ENCODE results near the gene RNF19B. TPM values are rescaled to one million over a fixed set of nuclear protein-coding genes. Genes with fewer than 3 reads are reported as not detected.

Gene RNF19B
- total RNA-seq, 2 experiments from 2014 or later = 31.6 to 47.4 TPM

DNA sequence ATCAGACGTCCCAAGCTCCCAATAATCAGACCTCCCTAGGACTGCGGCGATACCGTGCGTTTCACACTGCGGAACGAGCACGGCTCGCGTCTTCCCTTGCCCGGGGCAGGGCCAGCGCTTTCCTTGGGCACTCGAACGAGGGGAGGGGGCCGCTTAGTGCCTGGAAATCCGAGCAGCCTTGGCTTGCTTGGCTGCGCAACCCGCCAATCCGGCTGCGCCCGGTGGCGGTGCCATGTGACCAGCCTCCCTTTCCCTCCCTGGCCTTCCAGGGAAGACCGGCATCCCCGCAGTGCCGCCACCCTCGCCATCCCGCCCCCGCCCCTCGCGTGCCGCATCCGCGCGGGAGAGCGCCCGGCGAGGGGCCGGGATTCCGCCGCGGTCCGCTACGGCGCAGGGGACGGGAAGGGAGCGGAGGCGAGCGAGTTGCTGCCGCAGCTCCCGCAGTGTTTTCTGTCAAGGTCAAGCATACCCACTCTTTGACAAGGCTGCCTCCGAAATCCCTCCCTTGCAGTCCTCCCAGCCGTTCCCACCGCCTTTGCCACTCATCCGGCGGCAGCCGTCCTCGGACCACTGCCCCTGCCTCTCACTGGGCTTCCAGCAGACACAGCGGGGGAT, 8.3 kb upstream of the RNF19B start:
- peaks cover 5% of the 10 kb centered on the region for H3K36me3 Mint-ChIP-seq
- CTCF ChIA-PET = interaction anchor here (1.2 kb wide), 1 partner anchor 8 kb away, joined by 3 read pairs; no protein-coding TSS in a partner anchor
- peaks cover 27% of the 10 kb centered on the region for H3K4me1 Mint-ChIP-seq
- DNase-seq (no peak), ATAC-seq (peak; percentile 45)
- peaks cover 22% of the 10 kb centered on the region for H3K27me3 Mint-ChIP-seq
- H3K9me3 Mint-ChIP-seq (ENCODE audit: low read depth) = no peaks in the 10 kb centered on the region
- H3K27ac Mint-ChIP-seq = no peak overlapping the region
- peak overlapping the region; percentile 55 for H3K4me3 Mint-ChIP-seq

- H3K4me1 Mint-ChIP-seq = peaks cover 33% of the 10 kb centered on the region
- ATAC-seq (no peak), DNase-seq (no peak)
- H3K9me3 Mint-ChIP-seq (ENCODE audit: low read depth) = no peaks in the 10 kb centered on the region
- no peak overlapping the region for H3K27ac Mint-ChIP-seq
- CTCF ChIA-PET = interaction anchor here (0.9 to 2.5 kb wide), 3 partner anchors 10 to 40 kb away, joined by 3 to 9 read pairs (median 3); no protein-coding TSS in a partner anchor
- no peak overlapping the region for H3K4me3 Mint-ChIP-seq
- H3K27me3 Mint-ChIP-seq = peaks cover 22% of the 10 kb centered on the region
- peaks cover 5% of the 10 kb centered on the region for H3K36me3 Mint-ChIP-seq
Observed at GRCh38 chr1:32971576-32971975, 7.0 kb upstream of the RNF19B start.

DNA sequence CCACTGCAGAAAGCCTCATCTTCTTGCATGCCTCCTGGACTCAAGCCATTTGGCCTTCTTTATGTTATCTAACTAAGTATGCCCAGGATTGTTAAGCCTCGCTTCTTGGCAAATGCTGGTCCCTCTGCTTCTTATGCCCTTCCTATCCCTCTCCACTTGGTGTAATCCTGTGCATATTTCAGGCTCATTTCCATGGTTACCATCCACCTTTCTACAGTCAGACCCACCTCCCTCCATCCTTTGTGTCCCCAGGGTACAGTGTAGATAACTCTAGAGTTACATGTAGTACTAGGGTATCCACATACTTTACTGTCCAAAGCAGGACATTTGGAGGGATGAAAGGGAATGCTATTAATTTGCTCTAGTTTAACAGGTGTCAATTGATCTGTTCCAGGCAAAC, 6.5 kb upstream of the RNF19B start:
- no peak overlapping the region for H3K27ac Mint-ChIP-seq
- no peaks in the 10 kb centered on the region for H3K9me3 Mint-ChIP-seq (ENCODE audit: low read depth)
- peaks cover 22% of the 10 kb centered on the region for H3K27me3 Mint-ChIP-seq
- CTCF ChIA-PET = interaction anchor here (1.2 to 2.5 kb wide), 4 partner anchors 10 to 85 kb away, joined by 3 to 9 read pairs (median 4); no protein-coding TSS in a partner anchor
- DNase-seq (no peak), ATAC-seq (no peak)
- peaks cover 5% of the 10 kb centered on the region for H3K36me3 Mint-ChIP-seq
- no peak overlapping the region for H3K4me3 Mint-ChIP-seq
- peaks cover 36% of the 10 kb centered on the region for H3K4me1 Mint-ChIP-seq

DNA sequence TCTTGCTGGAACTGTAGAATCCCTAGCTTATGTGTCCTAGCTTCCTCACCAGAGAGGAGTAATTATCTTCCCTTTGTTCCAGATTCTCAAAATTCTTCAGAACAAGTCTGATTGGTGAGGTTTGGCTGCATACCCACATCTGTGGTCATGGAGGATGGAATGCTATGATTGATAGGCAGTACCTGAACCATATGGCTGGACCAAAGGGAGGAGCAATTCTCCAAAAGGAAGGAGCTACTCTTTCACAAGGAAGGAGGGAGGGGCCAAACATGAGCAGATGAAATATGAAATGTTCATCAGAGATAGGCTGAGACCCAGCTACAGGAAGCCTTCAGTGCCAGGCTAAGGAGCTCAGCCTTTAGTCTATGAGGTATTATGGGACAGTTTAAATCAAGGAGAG, 5.0 kb upstream of the RNF19B start:
- ATAC-seq (no peak), DNase-seq (no peak)
- H3K4me1 Mint-ChIP-seq = peaks cover 40% of the 10 kb centered on the region
- H3K9me3 Mint-ChIP-seq (ENCODE audit: low read depth) = no peaks in the 10 kb centered on the region
- peaks cover 22% of the 10 kb centered on the region for H3K27me3 Mint-ChIP-seq
- H3K36me3 Mint-ChIP-seq = peaks cover 5% of the 10 kb centered on the region
- CTCF ChIA-PET = interaction anchor here (0.7 to 2.5 kb wide), 4 partner anchors 12 to 87 kb away, joined by 3 to 9 read pairs (median 4); no protein-coding TSS in a partner anchor
- H3K4me3 Mint-ChIP-seq = no peak overlapping the region
- no peak overlapping the region for H3K27ac Mint-ChIP-seq

GRCh38 chr1:32967888-32968568, 3.4 kb upstream of the RNF19B start:
- Mint-ChIP-seq H3K9me3 (ENCODE audit: low read depth) (no peaks in the 10 kb centered on the region), H3K36me3 (peaks cover 5% of the 10 kb centered on the region), H3K4me1 (peaks cover 43% of the 10 kb centered on the region), H3K27ac (no peak overlapping the region), H3K4me3 (no peak overlapping the region), H3K27me3 (peaks cover 20% of the 10 kb centered on the region)
- ATAC-seq (no peak), DNase-seq (no peak)
- CTCF ChIA-PET = interaction anchor here (1.8 kb wide), 1 partner anchor 20 kb away, joined by 4 read pairs; no protein-coding TSS in a partner anchor

GRCh38 chr1:32966900-32967299, 2.3 kb upstream of the RNF19B start:
- no peak for ATAC-seq
- DNase-seq = no peak
- no peak overlapping the region for H3K27ac Mint-ChIP-seq
- peaks cover 47% of the 10 kb centered on the region for H3K4me1 Mint-ChIP-seq
- CTCF ChIA-PET = interaction anchor here (0.6 to 1.8 kb wide), 3 partner anchors 21 to 119 kb away, joined by 3 to 4 read pairs (median 3); no protein-coding TSS in a partner anchor
- peaks cover 10% of the 10 kb centered on the region for H3K27me3 Mint-ChIP-seq
- H3K36me3 Mint-ChIP-seq = peaks cover 3% of the 10 kb centered on the region
- no peaks in the 10 kb centered on the region for H3K9me3 Mint-ChIP-seq (ENCODE audit: low read depth)
- no peak overlapping the region for H3K4me3 Mint-ChIP-seq

GRCh38 chr1:32965251-32965747, 690 bp upstream of the RNF19B start:
- H3K9me3 Mint-ChIP-seq (ENCODE audit: low read depth) = no peaks in the 10 kb centered on the region
- ATAC-seq (no peak), DNase-seq (no peak)
- H3K27ac Mint-ChIP-seq = peak overlapping the region; percentile 91
- peaks cover 54% of the 10 kb centered on the region for H3K4me1 Mint-ChIP-seq
- H3K36me3 Mint-ChIP-seq = peaks cover 4% of the 10 kb centered on the region
- CTCF ChIA-PET = interaction anchor here (0.7 to 1.6 kb wide), 9 partner anchors 9 to 137 kb away, joined by 3 to 4 read pairs (median 4); no protein-coding TSS in a partner anchor
- peak overlapping the region; percentile 71 for H3K4me3 Mint-ChIP-seq
- H3K27me3 Mint-ChIP-seq = no peaks in the 10 kb centered on the region

- CTCF ChIA-PET = interaction anchor here (0.8 to 1.4 kb wide), 8 partner anchors 8 to 135 kb away, joined by 3 to 5 read pairs (median 4); no protein-coding TSS in a partner anchor
- ATAC-seq = peak; percentile 37
- peak; percentile 78 for DNase-seq
- H3K4me3 Mint-ChIP-seq = peak overlapping the region; percentile 80
- H3K4me1 Mint-ChIP-seq = peaks cover 57% of the 10 kb centered on the region
- no peaks in the 10 kb centered on the region for H3K9me3 Mint-ChIP-seq (ENCODE audit: low read depth)
- H3K27ac Mint-ChIP-seq = peak overlapping the region; percentile 81
- H3K27me3 Mint-ChIP-seq = no peaks in the 10 kb centered on the region
- peaks cover 4% of the 10 kb centered on the region for H3K36me3 Mint-ChIP-seq
Observed at GRCh38 chr1:32963746-32964460, 706 bp downstream of the RNF19B start.

GRCh38 chr1:32962248-32962896, 2.2 kb downstream of the RNF19B start:
- Mint-ChIP-seq H3K9me3 (ENCODE audit: low read depth) (no peaks in the 10 kb centered on the region), H3K27ac (peak overlapping the region; percentile 71), H3K4me3 (peak overlapping the region; percentile 80), H3K4me1 (peaks cover 62% of the 10 kb centered on the region), H3K36me3 (peaks cover 9% of the 10 kb centered on the region), H3K27me3 (no peaks in the 10 kb centered on the region)
- CTCF ChIA-PET = interaction anchor here (0.9 to 2.3 kb wide), 4 partner anchors 12 to 92 kb away, joined by 3 to 7 read pairs (median 4); no protein-coding TSS in a partner anchor
- DNase-seq (no peak), ATAC-seq (peak; percentile 8)

DNA sequence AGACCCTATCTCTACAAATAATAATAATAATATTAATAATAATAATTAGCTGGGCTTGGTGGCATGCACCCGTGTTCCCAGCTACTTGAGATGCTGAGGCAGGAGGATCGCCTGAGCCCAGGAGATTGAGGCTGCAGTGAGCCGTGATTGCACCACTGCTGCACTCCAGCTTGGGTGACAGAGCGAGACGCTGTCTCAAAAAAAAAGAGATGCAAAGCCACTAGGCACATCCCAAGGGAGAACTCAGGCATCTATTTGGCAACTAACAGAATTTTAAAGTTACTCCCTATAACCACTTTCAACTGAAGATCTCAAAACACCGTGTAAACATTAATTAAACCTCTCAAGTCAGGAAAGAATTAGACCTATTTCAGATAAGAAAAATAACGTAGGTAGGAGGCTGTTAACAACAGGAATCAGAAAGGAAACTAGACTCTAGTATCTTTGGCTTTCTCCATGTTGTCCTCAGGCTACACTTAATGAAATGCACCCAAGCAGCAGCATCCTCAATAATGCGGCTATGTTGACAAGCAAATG, 3.7 kb downstream of the RNF19B start:
- Mint-ChIP-seq H3K36me3 (peaks cover 12% of the 10 kb centered on the region), H3K27ac (no peak overlapping the region), H3K9me3 (ENCODE audit: low read depth) (no peaks in the 10 kb centered on the region), H3K27me3 (no peaks in the 10 kb centered on the region), H3K4me1 (peaks cover 62% of the 10 kb centered on the region), H3K4me3 (no peak overlapping the region)
- no peak for ATAC-seq
- DNase-seq = no peak
- CTCF ChIA-PET = interaction anchor here (1.5 to 2.3 kb wide), 2 partner anchors 21 to 94 kb away, joined by 4 to 7 read pairs; no protein-coding TSS in a partner anchor

- CTCF ChIA-PET = interaction anchor here (2.3 kb wide), 1 partner anchor 20 kb away, joined by 7 read pairs; no protein-coding TSS in a partner anchor
- no peak for DNase-seq
- H3K27ac Mint-ChIP-seq = no peak overlapping the region
- H3K9me3 Mint-ChIP-seq (ENCODE audit: low read depth) = no peaks in the 10 kb centered on the region
- ATAC-seq = no peak
- no peak overlapping the region for H3K4me3 Mint-ChIP-seq
- peaks cover 15% of the 10 kb centered on the region for H3K36me3 Mint-ChIP-seq
- H3K4me1 Mint-ChIP-seq = peaks cover 63% of the 10 kb centered on the region
- no peaks in the 10 kb centered on the region for H3K27me3 Mint-ChIP-seq
Observed at GRCh38 chr1:32960342-32960741, 4.3 kb downstream of the RNF19B start.

DNA sequence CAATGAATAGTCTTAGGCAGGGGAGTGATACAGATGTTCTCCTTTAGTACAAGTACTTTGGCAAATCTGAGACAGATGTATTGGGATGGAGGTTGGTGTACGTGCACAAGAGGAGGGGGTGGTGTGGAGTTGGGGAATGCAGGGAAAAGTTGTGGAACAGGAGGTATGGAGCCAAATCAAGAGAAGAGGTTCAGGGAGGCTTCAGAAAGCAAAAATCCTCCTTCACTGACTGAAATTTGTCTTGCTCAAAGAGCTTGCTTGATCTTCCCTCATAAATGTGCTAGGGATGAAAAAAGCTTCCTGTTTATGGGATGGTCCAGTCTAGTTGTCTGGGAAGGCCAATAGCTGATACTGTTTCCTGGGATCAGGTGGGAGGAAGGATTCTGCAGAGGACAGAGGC, 5.8 kb downstream of the RNF19B start:
- Mint-ChIP-seq H3K27me3 (no peaks in the 10 kb centered on the region), H3K27ac (peak overlapping the region; percentile 33)
- CTCF ChIA-PET = interaction anchor here (1.1 to 2.2 kb wide), 6 partner anchors 13 to 98 kb away, joined by 3 to 4 read pairs (median 4); no protein-coding TSS in a partner anchor

More for the DNA sequence above, 5.8 kb downstream of the RNF19B start:
- ATAC-seq = no peak
- DNase-seq = no peak
- peaks cover 70% of the 10 kb centered on the region for H3K4me1 Mint-ChIP-seq
- no peak overlapping the region for H3K4me3 Mint-ChIP-seq
- no peaks in the 10 kb centered on the region for H3K9me3 Mint-ChIP-seq (ENCODE audit: low read depth)
- peaks cover 21% of the 10 kb centered on the region for H3K36me3 Mint-ChIP-seq

All from activated CD8-positive, alpha-beta memory T cell treated with anti-CD3 and anti-CD28 coated beads, Interleukin-2, amount 10 ng/mL, durations not matched to agents 7 days and 5 days (primary cell).